ENCODE results near the gene WDR38. TPM values are rescaled to one million over a fixed set of nuclear protein-coding genes. Genes with fewer than 3 reads are reported as not detected.
A peak's percentile ranks its signal among the peaks of the same experiment; 100 is the strongest.

Gene WDR38
- total and polyA plus RNA-seq, 2 of the 13 experiments (the other 11 are each of a cell fraction or from before 2014, with no cell fraction given), result not detected

DNA sequence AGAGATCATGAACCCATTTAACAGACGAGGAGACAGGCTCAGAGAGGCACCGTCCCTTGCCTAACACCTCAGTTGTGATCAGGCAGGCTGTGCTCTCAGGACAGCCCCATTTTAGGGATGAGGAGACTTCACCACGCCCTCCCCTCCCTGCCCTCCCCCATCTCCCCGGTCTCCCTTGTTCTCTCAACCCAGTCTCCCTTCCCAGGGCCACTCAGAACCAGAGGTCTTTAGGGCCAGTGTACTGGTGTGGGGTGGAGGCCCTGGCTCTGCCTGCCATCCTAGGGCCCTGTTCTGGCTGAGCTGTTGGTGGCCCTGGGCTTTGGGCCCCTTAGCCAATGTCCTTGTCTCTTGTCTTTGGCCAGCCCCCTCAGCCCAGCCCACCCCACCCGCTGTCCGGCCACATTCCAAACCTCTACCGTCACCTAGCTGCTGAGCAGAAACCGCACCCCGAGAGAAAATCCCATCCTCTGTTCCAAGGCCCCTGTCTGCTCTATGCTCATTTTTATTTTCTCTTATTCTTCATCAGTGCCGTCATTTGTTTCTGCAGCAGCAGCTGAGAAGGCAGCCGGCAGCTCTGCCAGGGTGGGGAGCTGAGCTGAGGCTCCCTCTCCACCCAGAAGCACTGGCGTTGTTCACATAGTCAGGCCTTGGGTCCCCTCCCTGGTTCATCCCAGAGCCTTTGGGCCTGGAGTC is 42.5 kb upstream of the WDR38 start:
- intact Hi-C loops (cut with micrococcal nuclease; ENCODE audit: unreplicated experiment), result no loop called here
- TF ChIP-seq ZNF761 (CRISPR knock-in tag; conservative IDR thresholded peaks at IDR 0.05) (no peak), FOSL2 (CRISPR knock-in tag; IDR thresholded peaks at IDR 0.05) (peak; percentile 40; the same call in 1 of the 2 replicates), HMGA1 (CRISPR knock-in tag; conservative IDR thresholded peaks at IDR 0.05) (no peak), TEAD3 (CRISPR knock-in tag; optimal IDR thresholded peaks at IDR 0.05; ENCODE audit: borderline replicate concordance) (peak; percentile 60), RAD21 (CRISPR knock-in tag; IDR thresholded peaks at IDR 0.05) (0 out of 2 replicates have a peak, but pooled peaks have one; percentile 4), ZNF839 (CRISPR knock-in tag; IDR thresholded peaks at IDR 0.05; ENCODE audit: borderline replicate concordance) (no peak), ZNF567 (CRISPR knock-in tag; IDR thresholded peaks at IDR 0.05; ENCODE audit: borderline replicate concordance) (no peak), CTCF (CRISPR knock-in tag; IDR thresholded peaks at IDR 0.05) (peak; percentile 46), AGO1 (IDR thresholded peaks at IDR 0.05; ENCODE audit: low read depth, low read length, poor library complexity, severe bottlenecking) (no peak)
- TF ChIP-seq, protein P1, sequence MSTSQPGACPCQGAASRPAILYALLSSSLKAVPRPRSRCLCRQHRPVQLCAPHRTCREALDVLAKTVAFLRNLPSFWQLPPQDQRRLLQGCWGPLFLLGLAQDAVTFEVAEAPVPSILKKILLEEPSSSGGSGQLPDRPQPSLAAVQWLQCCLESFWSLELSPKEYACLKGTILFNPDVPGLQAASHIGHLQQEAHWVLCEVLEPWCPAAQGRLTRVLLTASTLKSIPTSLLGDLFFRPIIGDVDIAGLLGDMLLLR (CRISPR knock-in tag; IDR thresholded peaks at IDR 0.05), result no peak
- TF ChIP-seq, protein P2, sequence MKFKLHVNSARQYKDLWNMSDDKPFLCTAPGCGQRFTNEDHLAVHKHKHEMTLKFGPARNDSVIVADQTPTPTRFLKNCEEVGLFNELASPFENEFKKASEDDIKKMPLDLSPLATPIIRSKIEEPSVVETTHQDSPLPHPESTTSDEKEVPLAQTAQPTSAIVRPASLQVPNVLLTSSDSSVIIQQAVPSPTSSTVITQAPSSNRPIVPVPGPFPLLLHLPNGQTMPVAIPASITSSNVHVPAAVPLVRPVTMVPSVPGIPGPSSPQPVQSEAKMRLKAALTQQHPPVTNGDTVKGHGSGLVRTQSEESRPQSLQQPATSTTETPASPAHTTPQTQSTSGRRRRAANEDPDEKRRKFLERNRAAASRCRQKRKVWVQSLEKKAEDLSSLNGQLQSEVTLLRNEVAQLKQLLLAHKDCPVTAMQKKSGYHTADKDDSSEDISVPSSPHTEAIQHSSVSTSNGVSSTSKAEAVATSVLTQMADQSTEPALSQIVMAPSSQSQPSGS (CRISPR knock-in tag; IDR thresholded peaks at IDR 0.05), result peak; percentile 54; the same call in 1 of the 2 replicates
- TF ChIP-seq, protein P3, sequence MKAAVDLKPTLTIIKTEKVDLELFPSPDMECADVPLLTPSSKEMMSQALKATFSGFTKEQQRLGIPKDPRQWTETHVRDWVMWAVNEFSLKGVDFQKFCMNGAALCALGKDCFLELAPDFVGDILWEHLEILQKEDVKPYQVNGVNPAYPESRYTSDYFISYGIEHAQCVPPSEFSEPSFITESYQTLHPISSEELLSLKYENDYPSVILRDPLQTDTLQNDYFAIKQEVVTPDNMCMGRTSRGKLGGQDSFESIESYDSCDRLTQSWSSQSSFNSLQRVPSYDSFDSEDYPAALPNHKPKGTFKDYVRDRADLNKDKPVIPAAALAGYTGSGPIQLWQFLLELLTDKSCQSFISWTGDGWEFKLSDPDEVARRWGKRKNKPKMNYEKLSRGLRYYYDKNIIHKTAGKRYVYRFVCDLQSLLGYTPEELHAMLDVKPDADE (CRISPR knock-in tag; IDR thresholded peaks at IDR 0.05), result no peak

More for the DNA sequence above, 42.5 kb upstream of the WDR38 start:
- POLR2A ChIA-PET, result interaction anchor here (0.6 to 4.7 kb wide), 7 partner anchors 8 to 48 kb away, joined by 3 to 28 read pairs (median 3); no protein-coding TSS in a partner anchor
- Histone ChIP-seq H3K4me1 (ENCODE audit: insufficient read depth, low read length) (peaks cover 45% of the 10 kb centered on the region), H3K4me2 (ENCODE audit: low read depth, low read length) (peak overlapping the region; percentile 62), H3K9me3 (ENCODE audit: low read length) (no peaks in the 10 kb centered on the region), H3K27me3 (ENCODE audit: control insufficient read depth in 1 of 2, insufficient read depth in 2 of 2, low read length in 2 of 2) (no peaks in the 10 kb centered on the region), H3K79me2 (ENCODE audit: insufficient read depth, low read length) (no peaks in the 10 kb centered on the region), H3K36me3 (replicated peaks in 1 of 2; ENCODE audit: control insufficient read depth in 1 of 2, insufficient read depth in 2 of 2, low read length in 2 of 2) (no peaks in the 10 kb centered on the region), H3K27ac (ENCODE audit: extremely low read length, insufficient read depth, low read length) (no peak overlapping the region), H2AFZ (ENCODE audit: low read length) (no peak overlapping the region), H3K4me3 (replicated peaks in 1 of 3; ENCODE audit: insufficient read depth in 1 of 3, low read depth in 2 of 3, low read length in 3 of 3) (peak overlapping the region in 2 of 3 experiments; percentile 36 to 59; a peak in 4 of 6 replicates), H3K9ac (ENCODE audit: insufficient read depth, low read depth, low read length) (no peak overlapping the region; the same call in 1 of the 2 replicates), H4K20me1 (ENCODE audit: insufficient read depth, low read length) (no peaks in the 10 kb centered on the region)
- WGBS (ENCODE audit: low lambda C conversion rate), result 7% methylated on average over 12 of the region's 12 CpGs
- FAIRE-seq (no peak), ATAC-seq (peak; percentile 88), DNase-seq (ENCODE audit: low spot score) (peak; percentile 65)
- BruUV-seq (replicated peaks), result no TSS peak
- CTCF ChIA-PET (ENCODE audit: low intra/inter-chr PET ratio, low total read pairs), result no interaction called here
- in situ Hi-C loops (cut with HindIII; ENCODE audit: extremely low pct_ligation_motif_present, low pct_unique_long_range_greater_than_20kb), result no loop called here
